Bronchial epithelial cell (primary cell): Measurements from ENCODE around the gene MGST3. TPM values are rescaled to one million over a fixed set of nuclear protein-coding genes. Genes with fewer than 3 reads are reported as not detected.

Experiments used
- DNase-seq: peaks from one replicate; pipeline ENCODE4 v3.0.0-alpha.2; 2010; ENCODE audit warnings: low read depth
- FAIRE-seq: peaks from 2 replicates; lab custom pipeline; 2011; peaks lifted over from hg19 to GRCh38; lab: Jason Lieb, UNC
- H3K27me3 ChIP-seq: 2 replicates; pipeline ENCODE4 v1.5.1; 2011; ENCODE audit warnings: low read length; ENCODE audit not compliant: control insufficient read depth, insufficient read depth
- H3K36me3 ChIP-seq: 2 replicates; pipeline ENCODE4 v1.5.1; 2011; ENCODE audit warnings: low read length; ENCODE audit not compliant: control insufficient read depth, insufficient read depth
- H3K4me3 ChIP-seq: 2 replicates; pipeline ENCODE4 v1.5.1; 2011; ENCODE audit warnings: mild to moderate bottlenecking, low read depth, low read length, control low read depth
- CTCF ChIP-seq: IDR thresholded peaks from 2 replicates; pipeline ENCODE4 v1.5.1; 2011; ENCODE audit warnings: mild to moderate bottlenecking, moderate library complexity, low read length, control low read depth, inconsistent platforms; ENCODE audit not compliant: insufficient read depth, severe bottlenecking
- total RNA-seq: library from RNA; depleted of rRNA; stranded (reverse); fragments of >200 nt; gene quantifications from 2 replicates; pipeline ENCODE4 v1.2.1, GENCODE V29; 2014

MGST3 gene
- total RNA-seq, 1 donor from 2014 or later = 50.3 TPM

GRCh38 chr1:165668184-165668583 lies 37.1 kb downstream of the MGST3 start:
- no peak for DNase-seq
- H3K27me3 ChIP-seq = no peaks in the 10 kb centered on the region
- TF ChIP-seq CTCF = no peak
- FAIRE-seq = no peak
- peaks cover 10% of the 10 kb centered on the region for H3K36me3 ChIP-seq
- H3K4me3 ChIP-seq = no peak overlapping the region

GRCh38 chr1:165671526-165671925 lies 40.5 kb downstream of the MGST3 start:
- DNase-seq (peak; percentile 19), FAIRE-seq (no peak)
- H3K4me3 ChIP-seq = no peak overlapping the region
- TF ChIP-seq CTCF = no peak
- peaks cover 6% of the 10 kb centered on the region for H3K36me3 ChIP-seq
- H3K27me3 ChIP-seq = no peaks in the 10 kb centered on the region

GRCh38 chr1:165674599-165674998 lies 43.6 kb downstream of the MGST3 start:
- Histone ChIP-seq H3K27me3 (no peaks in the 10 kb centered on the region), H3K36me3 (peaks cover 5% of the 10 kb centered on the region), H3K4me3 (no peak overlapping the region)
- TF ChIP-seq CTCF = no peak
- DNase-seq (no peak), FAIRE-seq (no peak)

GRCh38 chr1:165675794-165676193 lies 44.8 kb downstream of the MGST3 start:
- H3K27me3 ChIP-seq = no peaks in the 10 kb centered on the region
- no peak for TF ChIP-seq CTCF
- H3K4me3 ChIP-seq = no peak overlapping the region
- DNase-seq (peak; percentile 35), FAIRE-seq (no peak)
- peaks cover 5% of the 10 kb centered on the region for H3K36me3 ChIP-seq

GRCh38 chr1:165678509-165678908 lies 47.5 kb downstream of the MGST3 start:
- FAIRE-seq = no peak
- TF ChIP-seq CTCF = no peak
- no peak overlapping the region for H3K4me3 ChIP-seq
- DNase-seq = no peak
- no peaks in the 10 kb centered on the region for H3K27me3 ChIP-seq
- H3K36me3 ChIP-seq = peaks cover 12% of the 10 kb centered on the region

- Histone ChIP-seq H3K27me3 (no peaks in the 10 kb centered on the region), H3K4me3 (no peak overlapping the region), H3K36me3 (peaks cover 12% of the 10 kb centered on the region)
- TF ChIP-seq CTCF = no peak
- no peak for FAIRE-seq
- DNase-seq = no peak
Measured at GRCh38 chr1:165679282-165680036, 48.4 kb downstream of the MGST3 start.
